HEK293 (cell line): ENCODE results near the gene KLHL28.

Experiments
- CTCF ChIA-PET: fragments of 350-600 bp; formaldehyde crosslinking; extraction: SDS; loops from one replicate; lab custom pipeline; 2021; ENCODE audit warnings: antibody characterized with exemption; lab: Yijun Ruan, JAX
- POLR2A ChIA-PET: fragments of 300-600 bp; formaldehyde crosslinking; extraction: SDS; loops from one replicate; lab custom pipeline; 2020; ENCODE audit warnings: antibody characterized with exemption, inconsistent platforms; lab: Yijun Ruan, JAX
- H3K27ac ChIP-seq: fragments of 200-500 bp; sonication (Bioruptor generic); 2 replicates; pipeline ENCODE4 v1.5.1; 2014; ENCODE audit warnings: low read depth, low read length, control low read depth, inconsistent platforms; ENCODE audit errors: extremely low read depth
- H3K36me3 ChIP-seq, 2 experiments: fragments of 200-500 bp in 1 of 2; sonication (Bioruptor generic) in 1 of 2; 1 replicate in 1 of 2; 2 replicates in 1 of 2; pipeline ENCODE4 v1.5.1; 2014 to 2017; ENCODE audit warnings: inconsistent platforms in 2 of 2, low read length in 2 of 2; ENCODE audit not compliant: control insufficient read depth in 2 of 2, insufficient read depth in 1 of 2
- H3K4me1 ChIP-seq: fragments of 200-500 bp; sonication (Bioruptor generic); 2 replicates; pipeline ENCODE4 v1.5.1; 2014; ENCODE audit warnings: mild to moderate bottlenecking, low read length, inconsistent platforms; ENCODE audit not compliant: control insufficient read depth, insufficient read depth
- H3K4me3 ChIP-seq: 2 replicates; pipeline ENCODE4 v1.5.1; 2011; ENCODE audit warnings: low read depth, mild to moderate bottlenecking, control low read depth, low read length, moderate library complexity
- H3K9me3 ChIP-seq: fragments of 200-500 bp; sonication (Bioruptor generic); 2 replicates; pipeline ENCODE4 v1.5.1; 2014; ENCODE audit warnings: low read depth, low read length, inconsistent platforms; ENCODE audit not compliant: control insufficient read depth, insufficient read depth
- BCL11A ChIP-seq: fragments of 450-650 bp; formaldehyde crosslinking; IDR thresholded peaks from 2 replicates; pipeline ENCODE4 v1.5.1; 2016; ENCODE audit warnings: low read depth, missing biosample characterization, missing genetic modification characterization
- FEZF1 ChIP-seq: fragments of 450-650 bp; formaldehyde crosslinking; IDR thresholded peaks from 2 replicates; pipeline ENCODE4 v1.5.1; 2016; ENCODE audit warnings: missing biosample characterization, missing genetic modification characterization
- OSR2 ChIP-seq: fragments of 450-650 bp; formaldehyde crosslinking; IDR thresholded peaks from 2 replicates; pipeline ENCODE4 v1.5.1; 2016; ENCODE audit warnings: missing biosample characterization, missing genetic modification characterization
- REPIN1 ChIP-seq: fragments of 450-650 bp; formaldehyde crosslinking; IDR thresholded peaks from 2 replicates; pipeline ENCODE4 v1.5.1; 2017; ENCODE audit warnings: missing biosample characterization, missing genetic modification characterization, low read depth
- TRIM28 ChIP-seq: IDR thresholded peaks from 2 replicates; pipeline ENCODE4 v1.6.1; 2011; ENCODE audit warnings: low read length, control low read depth, borderline replicate concordance
- WT1 ChIP-seq: fragments of 450-650 bp; formaldehyde crosslinking; IDR thresholded peaks from 2 replicates; pipeline ENCODE4 v1.5.1; 2016; ENCODE audit warnings: missing biosample characterization, missing genetic modification characterization
- ZFP37 ChIP-seq: fragments of 450-650 bp; formaldehyde crosslinking; IDR thresholded peaks from 2 replicates; pipeline ENCODE4 v1.5.1; 2016; ENCODE audit warnings: missing biosample characterization, missing genetic modification characterization
- ZNF132 ChIP-seq: fragments of 450-650 bp; formaldehyde crosslinking; IDR thresholded peaks from 2 replicates; pipeline ENCODE4 v1.5.1; 2017; ENCODE audit warnings: missing biosample characterization, missing genetic modification characterization, borderline replicate concordance
- ZNF146 ChIP-seq: fragments of 450-650 bp; formaldehyde crosslinking; IDR thresholded peaks from 2 replicates; pipeline ENCODE4 v1.5.1; 2016; ENCODE audit warnings: missing biosample characterization, missing genetic modification characterization
- ZNF155 ChIP-seq: fragments of 450-650 bp; formaldehyde crosslinking; IDR thresholded peaks from 2 replicates; pipeline ENCODE4 v1.5.1; 2016; ENCODE audit warnings: missing biosample characterization, missing genetic modification characterization
- ZNF175 ChIP-seq: fragments of 450-650 bp; formaldehyde crosslinking; IDR thresholded peaks from 2 replicates; pipeline ENCODE4 v1.5.1; 2016; ENCODE audit warnings: missing biosample characterization, missing genetic modification characterization
- ZNF223 ChIP-seq: fragments of 450-650 bp; formaldehyde crosslinking; IDR thresholded peaks from 2 replicates; pipeline ENCODE4 v1.5.1; 2016; ENCODE audit warnings: missing biosample characterization, missing genetic modification characterization
- ZNF37A ChIP-seq: fragments of 450-650 bp; IDR thresholded peaks from 2 replicates; pipeline ENCODE4 v1.5.1; 2018; ENCODE audit warnings: missing biosample characterization, missing genetic modification characterization
- ZNF558 ChIP-seq: fragments of 450-650 bp; formaldehyde crosslinking; IDR thresholded peaks from 2 replicates; pipeline ENCODE4 v1.5.1; 2016; ENCODE audit warnings: missing biosample characterization, missing genetic modification characterization
- ZNF776 ChIP-seq: fragments of 450-650 bp; formaldehyde crosslinking; IDR thresholded peaks from 2 replicates; pipeline ENCODE4 v1.5.0; 2017; ENCODE audit warnings: missing biosample characterization, missing genetic modification characterization, borderline replicate concordance
- ZNF791 ChIP-seq: fragments of 450-650 bp; formaldehyde crosslinking; IDR thresholded peaks from 2 replicates; pipeline ENCODE4 v1.5.1; 2016; ENCODE audit warnings: missing biosample characterization, missing genetic modification characterization
- TF ChIP-seq, protein P1 (sequence below): fragments of 450-650 bp; formaldehyde crosslinking; IDR thresholded peaks from 2 replicates; pipeline ENCODE4 v1.5.1; 2017; ENCODE audit warnings: missing biosample characterization, missing genetic modification characterization
- TF ChIP-seq, protein P2 (sequence below): fragments of 450-650 bp; IDR thresholded peaks from 2 replicates; pipeline ENCODE4 v1.5.1; 2018; ENCODE audit warnings: missing biosample characterization, mild to moderate bottlenecking, missing genetic modification characterization

The KLHL28 gene

DNA sequence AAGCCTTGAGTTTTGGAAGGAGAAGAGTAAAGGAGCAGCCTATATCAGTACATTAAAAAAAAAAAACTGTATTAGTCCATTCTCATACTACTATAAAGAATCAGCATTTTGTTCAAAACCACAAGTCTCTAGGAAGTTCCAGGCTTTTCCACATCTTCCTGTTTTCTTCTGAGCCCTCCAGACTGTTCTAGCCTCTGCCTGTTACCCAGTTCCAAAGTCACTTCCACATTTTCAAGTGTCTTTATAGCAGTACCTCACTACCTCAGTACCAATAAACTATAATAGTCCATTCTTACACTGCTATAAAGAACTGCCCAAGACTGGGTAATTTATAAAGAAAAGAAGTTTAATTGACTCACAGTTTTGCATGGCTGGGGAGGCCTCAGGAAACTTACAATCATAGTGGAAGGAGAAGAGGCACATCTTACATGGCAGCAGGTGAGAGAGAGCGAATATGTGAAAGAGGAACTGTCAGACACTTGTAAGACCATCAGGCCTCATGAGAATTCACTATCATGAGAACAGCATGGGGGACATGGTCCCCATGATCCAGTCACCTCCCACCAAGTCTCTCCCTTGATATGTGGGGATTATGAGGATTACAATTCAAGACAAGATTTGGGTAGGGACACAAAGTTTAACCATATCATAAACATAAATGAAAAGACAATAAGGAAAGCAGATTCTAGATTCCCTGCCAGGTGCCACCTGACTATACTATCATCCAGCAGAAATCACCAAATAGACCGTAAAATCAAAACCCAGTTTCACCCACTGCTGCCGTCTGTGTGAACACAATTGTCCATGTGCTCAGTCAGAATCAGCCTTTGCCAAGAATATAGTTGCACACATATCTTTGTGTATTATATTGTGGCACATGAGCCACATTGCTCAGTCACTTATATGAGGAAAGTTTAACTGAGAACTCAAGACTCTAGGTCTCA lies 28.0 kb upstream of the KLHL28 start:
- no peak overlapping the region for H3K27ac ChIP-seq
- POLR2A ChIA-PET = no interaction called here
- peaks cover 7% of the 10 kb centered on the region for H3K4me1 ChIP-seq
- TF ChIP-seq ZNF776 (tag by site-specific recombination) (no peak), REPIN1 (tag by site-specific recombination) (no peak), ZNF37A (tag by site-specific recombination) (no peak), ZNF791 (tag by site-specific recombination) (no peak), ZNF132 (no peak), ZFP37 (tag by site-specific recombination) (no peak), ZNF558 (no peak), ZNF175 (no peak)
- TF ChIP-seq, all 188 proteins: peak for 0
- H3K36me3 ChIP-seq = no peaks in the 10 kb centered on the region; a peak in 1 of 3 replicates
- H3K4me3 ChIP-seq = no peak overlapping the region
- CTCF ChIA-PET = no interaction called here
- H3K9me3 ChIP-seq = no peaks in the 10 kb centered on the region

DNA sequence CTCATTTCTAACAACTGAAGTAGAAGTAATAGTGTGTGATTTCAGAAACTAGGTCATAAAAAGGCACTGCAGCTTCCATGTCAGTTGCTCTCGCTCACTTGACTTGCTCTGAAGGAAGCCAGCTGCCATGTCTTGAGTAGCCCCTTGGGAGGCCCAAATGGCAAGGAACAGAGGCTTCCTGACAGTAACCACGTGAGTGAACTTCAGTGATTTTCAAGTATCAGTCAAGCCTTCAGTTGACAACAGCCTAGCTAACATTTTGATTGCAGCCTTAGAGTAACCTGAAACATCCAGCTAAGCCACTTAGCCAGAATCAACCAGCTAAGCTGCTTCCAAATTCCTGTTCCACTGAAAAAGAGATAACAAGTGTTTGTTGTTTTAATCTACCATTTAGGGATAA lies 26.9 kb upstream of the KLHL28 start:
- no peaks in the 10 kb centered on the region for H3K9me3 ChIP-seq
- H3K4me3 ChIP-seq = no peak overlapping the region
- peaks cover 7% of the 10 kb centered on the region for H3K4me1 ChIP-seq
- TF ChIP-seq ZNF776 (tag by site-specific recombination) = no peak
- TF ChIP-seq OSR2 (tag by site-specific recombination) = peak; percentile 81
- no peak for TF ChIP-seq WT1 (tag by site-specific recombination)
- no peak for TF ChIP-seq ZNF223 (tag by site-specific recombination)
- peak; percentile 58 for TF ChIP-seq FEZF1 (tag by site-specific recombination)
- TF ChIP-seq TRIM28 = peak; percentile 59; the same call in 1 of the 2 replicates
- CTCF ChIA-PET = interaction anchor here (1.0 kb wide), 1 partner anchor 280 kb away, joined by 3 read pairs; no protein-coding TSS in a partner anchor
- H3K36me3 ChIP-seq = no peaks in the 10 kb centered on the region; a peak in 1 of 3 replicates
- 0 out of 2 replicates have a peak overlapping the region, but pooled peaks have one; percentile 24 for H3K27ac ChIP-seq
- POLR2A ChIA-PET = no interaction called here

DNA sequence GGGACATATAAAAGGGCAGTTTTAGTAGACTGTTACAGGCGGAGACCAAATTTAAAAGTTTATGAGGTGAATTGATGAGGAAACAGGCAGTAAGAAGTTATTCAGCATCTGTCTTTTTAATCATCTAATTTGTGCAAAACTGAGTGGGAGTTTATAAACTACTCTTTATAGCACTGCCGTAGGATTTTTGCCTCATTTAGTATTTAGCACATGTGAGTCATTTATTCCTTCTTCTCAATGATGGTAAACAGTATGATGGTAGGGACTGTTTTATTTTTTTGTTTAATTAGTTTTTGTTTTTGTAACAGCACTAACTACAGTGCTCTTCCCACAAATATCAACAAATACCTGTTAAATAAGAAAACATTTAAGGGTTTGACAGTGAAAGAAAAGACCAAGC lies 20.8 kb upstream of the KLHL28 start:
- Histone ChIP-seq H3K36me3 (no peaks in the 10 kb centered on the region; a peak in 1 of 3 replicates), H3K4me3 (no peak overlapping the region), H3K4me1 (peaks cover 17% of the 10 kb centered on the region), H3K9me3 (no peaks in the 10 kb centered on the region), H3K27ac (no peak overlapping the region)
- CTCF ChIA-PET = no interaction called here
- TF ChIP-seq, protein P1, sequence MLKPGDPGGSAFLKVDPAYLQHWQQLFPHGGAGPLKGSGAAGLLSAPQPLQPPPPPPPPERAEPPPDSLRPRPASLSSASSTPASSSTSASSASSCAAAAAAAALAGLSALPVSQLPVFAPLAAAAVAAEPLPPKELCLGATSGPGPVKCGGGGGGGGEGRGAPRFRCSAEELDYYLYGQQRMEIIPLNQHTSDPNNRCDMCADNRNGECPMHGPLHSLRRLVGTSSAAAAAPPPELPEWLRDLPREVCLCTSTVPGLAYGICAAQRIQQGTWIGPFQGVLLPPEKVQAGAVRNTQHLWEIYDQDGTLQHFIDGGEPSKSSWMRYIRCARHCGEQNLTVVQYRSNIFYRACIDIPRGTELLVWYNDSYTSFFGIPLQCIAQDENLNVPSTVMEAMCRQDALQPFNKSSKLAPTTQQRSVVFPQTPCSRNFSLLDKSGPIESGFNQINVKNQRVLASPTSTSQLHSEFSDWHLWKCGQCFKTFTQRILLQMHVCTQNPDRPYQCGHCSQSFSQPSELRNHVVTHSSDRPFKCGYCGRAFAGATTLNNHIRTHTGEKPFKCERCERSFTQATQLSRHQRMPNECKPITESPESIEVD (tag by site-specific recombination) = peak; percentile 78
- TF ChIP-seq, protein P2, sequence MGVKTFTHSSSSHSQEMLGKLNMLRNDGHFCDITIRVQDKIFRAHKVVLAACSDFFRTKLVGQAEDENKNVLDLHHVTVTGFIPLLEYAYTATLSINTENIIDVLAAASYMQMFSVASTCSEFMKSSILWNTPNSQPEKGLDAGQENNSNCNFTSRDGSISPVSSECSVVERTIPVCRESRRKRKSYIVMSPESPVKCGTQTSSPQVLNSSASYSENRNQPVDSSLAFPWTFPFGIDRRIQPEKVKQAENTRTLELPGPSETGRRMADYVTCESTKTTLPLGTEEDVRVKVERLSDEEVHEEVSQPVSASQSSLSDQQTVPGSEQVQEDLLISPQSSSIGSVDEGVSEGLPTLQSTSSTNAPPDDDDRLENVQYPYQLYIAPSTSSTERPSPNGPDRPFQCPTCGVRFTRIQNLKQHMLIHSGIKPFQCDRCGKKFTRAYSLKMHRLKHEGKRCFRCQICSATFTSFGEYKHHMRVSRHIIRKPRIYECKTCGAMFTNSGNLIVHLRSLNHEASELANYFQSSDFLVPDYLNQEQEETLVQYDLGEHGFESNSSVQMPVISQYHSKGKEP (tag by site-specific recombination) = no peak
- no peak for TF ChIP-seq ZNF155 (tag by site-specific recombination)
- TF ChIP-seq BCL11A (tag by site-specific recombination) = no peak
- no peak for TF ChIP-seq ZNF146 (tag by site-specific recombination)
- POLR2A ChIA-PET = no interaction called here
